ENCODE data around the gene HMOX1. TPM values are rescaled to one million over a fixed set of nuclear protein-coding genes. Genes with fewer than 3 reads are reported as not detected.
A peak's percentile ranks its signal among the peaks of the same experiment; 100 is the strongest.

HMOX1 gene
- total and polyA plus RNA-seq, 12 donors: 1.6 to 68.0 (median 4.2) TPM

DNA sequence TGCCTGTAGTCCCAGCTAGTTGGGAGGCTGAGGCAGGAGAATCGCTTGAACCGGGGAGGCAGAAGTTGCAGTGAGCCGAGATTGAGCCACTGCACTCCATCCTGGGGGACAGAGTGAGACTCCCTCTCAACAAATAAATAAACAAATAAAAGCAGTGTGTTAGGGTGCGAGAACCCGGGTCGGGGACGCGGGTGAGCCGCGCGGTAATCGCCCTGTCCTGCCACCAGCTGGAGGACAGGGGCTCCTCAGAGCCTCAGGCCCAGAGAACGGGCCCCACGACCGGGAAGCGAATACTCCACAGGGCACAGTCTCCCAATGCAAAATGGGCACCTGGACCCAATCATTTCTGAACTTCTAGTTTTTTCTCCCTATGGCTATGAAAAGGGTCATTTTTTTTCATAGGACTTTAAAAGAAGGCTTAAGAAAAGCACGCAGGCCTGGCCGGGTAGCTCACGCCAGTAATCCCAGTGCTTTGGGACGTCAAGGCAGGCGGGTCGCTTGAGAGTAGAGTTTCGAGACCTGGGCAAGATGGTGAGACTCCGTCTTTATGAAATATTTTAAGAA is 18.3 kb downstream of the HMOX1 start:
- Histone ChIP-seq H3K27me3 (no peaks in the 10 kb centered on the region), H3K4me1 (peaks cover 0 to 40% (median 11%) of the 10 kb centered on the region in 9 donors), H3K4me3 (peak overlapping the region; percentile 44 to 94 (median 80)), H3K27ac (peak overlapping the region in 9 of 10 donors; percentile 46 to 88 (median 71)), H3K9me3 (no peaks in the 10 kb centered on the region), H3K36me3 (peaks cover 0 to 33% (median 6%) of the 10 kb centered on the region in 9 donors)
- WGBS, 2 donors: 79 to 80% methylated on average over 24 of the region's 24 CpGs
- TF ChIP-seq, protein P1, sequence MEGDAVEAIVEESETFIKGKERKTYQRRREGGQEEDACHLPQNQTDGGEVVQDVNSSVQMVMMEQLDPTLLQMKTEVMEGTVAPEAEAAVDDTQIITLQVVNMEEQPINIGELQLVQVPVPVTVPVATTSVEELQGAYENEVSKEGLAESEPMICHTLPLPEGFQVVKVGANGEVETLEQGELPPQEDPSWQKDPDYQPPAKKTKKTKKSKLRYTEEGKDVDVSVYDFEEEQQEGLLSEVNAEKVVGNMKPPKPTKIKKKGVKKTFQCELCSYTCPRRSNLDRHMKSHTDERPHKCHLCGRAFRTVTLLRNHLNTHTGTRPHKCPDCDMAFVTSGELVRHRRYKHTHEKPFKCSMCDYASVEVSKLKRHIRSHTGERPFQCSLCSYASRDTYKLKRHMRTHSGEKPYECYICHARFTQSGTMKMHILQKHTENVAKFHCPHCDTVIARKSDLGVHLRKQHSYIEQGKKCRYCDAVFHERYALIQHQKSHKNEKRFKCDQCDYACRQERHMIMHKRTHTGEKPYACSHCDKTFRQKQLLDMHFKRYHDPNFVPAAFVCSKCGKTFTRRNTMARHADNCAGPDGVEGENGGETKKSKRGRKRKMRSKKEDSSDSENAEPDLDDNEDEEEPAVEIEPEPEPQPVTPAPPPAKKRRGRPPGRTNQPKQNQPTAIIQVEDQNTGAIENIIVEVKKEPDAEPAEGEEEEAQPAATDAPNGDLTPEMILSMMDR (IDR thresholded peaks at IDR 0.05): no peak
- intact Hi-C loops (cut with DNase I): no loop called here
- DNase-seq (no peak), ATAC-seq (peak in 1 of 8 donors; percentile 1)

DNA sequence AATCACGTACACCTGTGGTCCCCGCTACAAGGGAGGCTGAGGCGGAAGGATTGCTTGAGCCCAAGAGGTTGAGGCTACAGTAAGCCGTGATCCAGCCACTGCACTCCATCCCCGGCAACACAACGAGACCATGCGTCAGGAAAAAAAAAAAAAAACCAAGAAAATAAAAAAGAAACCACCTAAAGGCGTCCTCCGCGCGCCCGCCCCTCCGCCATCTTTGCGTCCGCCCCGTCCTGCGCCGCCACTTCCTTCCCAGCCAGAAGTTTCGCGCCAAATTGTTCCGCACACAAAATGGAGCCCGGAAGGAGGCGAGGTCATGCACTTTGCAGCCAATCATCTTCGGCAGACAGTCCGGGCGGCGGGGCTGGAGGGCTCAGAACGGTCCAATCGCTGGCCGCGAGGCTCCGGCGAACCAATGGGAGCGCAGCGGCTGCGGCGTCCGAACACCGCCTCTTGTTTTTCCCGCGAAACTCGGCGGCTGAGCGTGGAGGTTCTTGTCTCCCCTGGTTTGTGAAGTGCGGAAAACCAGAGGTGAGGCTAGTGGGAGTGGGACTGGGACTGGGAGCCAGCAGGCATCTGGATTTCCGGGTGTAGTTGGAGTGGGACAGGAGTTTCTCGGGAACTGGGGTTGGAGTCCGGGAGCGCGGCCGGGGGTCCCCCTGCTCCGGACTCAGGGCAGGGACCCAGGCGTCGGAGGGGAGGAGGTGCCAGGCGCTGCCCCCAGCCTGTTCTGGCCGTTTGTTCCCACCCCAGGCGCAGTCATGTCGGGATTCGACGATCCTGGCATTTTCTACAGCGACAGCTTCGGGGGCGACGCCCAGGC is 19.0 kb downstream of the HMOX1 start, which contains the start of gene MCM5:
MCM5 (plus strand) TSS at position 463 of the 823 bp plus-strand sequence; CDS start at position 762, 299 bp downstream.
- Histone ChIP-seq H3K4me3 (peak within 1 kb of the TSS; percentile 70 to 94 (median 80)), H3K9me3 (no peaks in the 10 kb centered on the region), H3K36me3 (peaks cover 0 to 33% (median 6%) of the 10 kb centered on the region in 9 donors), H3K27me3 (no peaks in the 10 kb centered on the region), H3K27ac (peak within 1 kb of the TSS in 9 of 10 donors; percentile 46 to 88 (median 71)), H3K4me1 (peaks cover 0 to 40% (median 11%) of the 10 kb centered on the region in 9 donors)
- DNase-seq (peak; percentile 96 to 98), ATAC-seq (peak; percentile 98 to 99 (median 99))
- TF ChIP-seq, protein P1 (IDR thresholded peaks at IDR 0.05): peak in 1 of 9 donors; percentile 5
- intact Hi-C loops (cut with DNase I): loop anchor here in 1 of 10 donors (10.0 kb wide), 1 partner anchor 45 kb away; no protein-coding TSS in a partner anchor
- WGBS, 2 donors: 2% methylated on average over 64 of the region's 64 CpGs

DNA sequence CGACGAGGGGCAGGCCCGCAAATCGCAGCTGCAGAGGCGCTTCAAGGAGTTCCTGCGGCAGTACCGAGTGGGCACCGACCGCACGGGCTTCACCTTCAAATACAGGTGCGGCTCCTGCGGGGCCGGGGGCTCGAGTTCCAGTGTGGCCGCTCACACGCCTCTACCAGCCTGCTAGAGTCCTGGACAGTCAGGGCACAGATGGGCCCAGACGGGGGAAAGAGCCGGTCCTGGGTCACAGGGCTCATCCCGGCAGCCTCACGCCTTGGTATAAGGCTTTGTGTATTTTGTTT is 19.6 kb downstream of the HMOX1 start:
- Histone ChIP-seq H3K27ac (peak overlapping the region in 6 of 10 donors; percentile 31 to 88 (median 52)), H3K4me1 (peaks cover 0 to 40% (median 11%) of the 10 kb centered on the region in 9 donors), H3K27me3 (no peaks in the 10 kb centered on the region), H3K36me3 (peaks cover 0 to 39% (median 6%) of the 10 kb centered on the region in 9 donors), H3K4me3 (peak overlapping the region; percentile 70 to 94 (median 80)), H3K9me3 (no peaks in the 10 kb centered on the region)
- intact Hi-C loops (cut with DNase I): loop anchor here in 1 of 10 donors (10.0 kb wide), 1 partner anchor 46 kb away; no protein-coding TSS in a partner anchor
- DNase-seq (no peak), ATAC-seq (peak in 2 of 8 donors; percentile 1 to 5)
- TF ChIP-seq, protein P1 (IDR thresholded peaks at IDR 0.05): no peak
- 2 to 3% methylated on average over 20 of the region's 20 CpGs for WGBS, 2 donors

DNA sequence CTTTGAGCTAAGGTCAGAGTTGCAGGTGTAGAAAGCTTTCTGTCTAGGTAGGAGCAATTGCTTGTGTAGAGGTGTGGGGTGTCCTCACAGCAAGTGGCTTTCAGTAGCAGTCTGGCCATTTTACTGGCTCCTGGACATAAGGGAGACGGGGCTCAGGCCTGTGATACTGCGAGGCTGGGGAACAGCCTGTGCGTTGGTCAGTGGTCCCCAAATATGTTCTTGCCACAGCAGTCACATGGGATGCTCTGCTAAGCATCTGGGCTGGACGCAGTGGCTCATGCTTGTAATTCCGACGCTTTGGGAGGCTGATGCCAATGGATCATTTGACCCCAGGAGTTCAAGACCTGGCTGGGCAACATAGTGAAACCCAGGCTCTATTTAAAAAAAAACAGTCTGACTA is 21.0 kb downstream of the HMOX1 start:
- H3K27ac ChIP-seq: no peak overlapping the region
- 86 to 92% methylated on average over 6 of the region's 6 CpGs for WGBS, 2 donors
- no peaks in the 10 kb centered on the region for H3K9me3 ChIP-seq
- TF ChIP-seq, protein P1 (IDR thresholded peaks at IDR 0.05): no peak
- DNase-seq (no peak), ATAC-seq (no peak)
- no peak overlapping the region for H3K4me3 ChIP-seq
- H3K4me1 ChIP-seq: peaks cover 0 to 33% (median 11%) of the 10 kb centered on the region in 9 donors
- intact Hi-C loops (cut with DNase I): loop anchor here in 1 of 10 donors (10.0 kb wide), 1 partner anchor 47 kb away; no protein-coding TSS in a partner anchor
- no peaks in the 10 kb centered on the region for H3K27me3 ChIP-seq
- H3K36me3 ChIP-seq: peaks cover 0 to 47% (median 10%) of the 10 kb centered on the region in 9 donors

Data from heart right ventricle (tissue), 16 donors.